RWPE2 (cell line): ENCODE data around the gene KAZN.

Experiments used
- ATAC-seq: fragments of 200-7000 bp; cut with Tn5 transposase; 3 replicates; pipeline ENCODE4 v1.9.1; 2021; ENCODE audit warnings: low read depth
- DNase-seq: peaks from one replicate; pipeline ENCODE4 v3.0.0-alpha.2; 2020; ENCODE audit warnings: low spot score
- H3K27ac ChIP-seq: fragments of 450-650 bp; 2 replicates; pipeline ENCODE4 v1.5.1; 2017; ENCODE audit warnings: mild to moderate bottlenecking; ENCODE audit not compliant: poor library complexity, severe bottlenecking
- H3K27me3 ChIP-seq: fragments of 250-450 bp; sonication (Bioruptor Pico); 2 replicates; pipeline ENCODE4 v1.5.1; 2021; ENCODE audit warnings: mild to moderate bottlenecking, moderate library complexity; ENCODE audit not compliant: insufficient read depth, poor library complexity, severe bottlenecking
- H3K36me3 ChIP-seq: fragments of 250-450 bp; sonication (Bioruptor Pico); 2 replicates; pipeline ENCODE4 v1.5.1; 2020; ENCODE audit warnings: low read depth, mild to moderate bottlenecking, moderate library complexity
- H3K4me1 ChIP-seq: fragments of 250-450 bp; sonication (Bioruptor Pico); 2 replicates; pipeline ENCODE4 v1.5.1; 2021; ENCODE audit warnings: mild to moderate bottlenecking, moderate library complexity; ENCODE audit not compliant: insufficient read depth, poor library complexity, severe bottlenecking
- H3K4me3 ChIP-seq: fragments of 250-450 bp; sonication (Bioruptor Pico); 2 replicates; pipeline ENCODE4 v1.5.1; 2021; ENCODE audit warnings: mild to moderate bottlenecking, moderate library complexity; ENCODE audit not compliant: severe bottlenecking
- H3K9me3 ChIP-seq: fragments of 250-450 bp; sonication (Bioruptor Pico); 2 replicates; pipeline ENCODE4 v1.5.1; 2021; ENCODE audit warnings: mild to moderate bottlenecking, moderate library complexity; ENCODE audit not compliant: severe bottlenecking
- CTCF ChIP-seq: fragments of 450-650 bp; IDR thresholded peaks from one replicate; pipeline ENCODE4 v1.5.1; 2017; ENCODE audit warnings: mild to moderate bottlenecking, moderate library complexity; ENCODE audit not compliant: poor library complexity, severe bottlenecking

Gene KAZN

GRCh38 chr1:14580986-14581385 lies 17.5 kb upstream of the KAZN start:
- no peak overlapping the region for H3K27ac ChIP-seq
- H3K9me3 ChIP-seq = no peaks in the 10 kb centered on the region
- ATAC-seq (no peak), DNase-seq (no peak)
- no peak for TF ChIP-seq CTCF
- H3K27me3 ChIP-seq = no peaks in the 10 kb centered on the region
- H3K4me3 ChIP-seq = no peak overlapping the region
- no peaks in the 10 kb centered on the region for H3K36me3 ChIP-seq
- no peaks in the 10 kb centered on the region for H3K4me1 ChIP-seq

DNA sequence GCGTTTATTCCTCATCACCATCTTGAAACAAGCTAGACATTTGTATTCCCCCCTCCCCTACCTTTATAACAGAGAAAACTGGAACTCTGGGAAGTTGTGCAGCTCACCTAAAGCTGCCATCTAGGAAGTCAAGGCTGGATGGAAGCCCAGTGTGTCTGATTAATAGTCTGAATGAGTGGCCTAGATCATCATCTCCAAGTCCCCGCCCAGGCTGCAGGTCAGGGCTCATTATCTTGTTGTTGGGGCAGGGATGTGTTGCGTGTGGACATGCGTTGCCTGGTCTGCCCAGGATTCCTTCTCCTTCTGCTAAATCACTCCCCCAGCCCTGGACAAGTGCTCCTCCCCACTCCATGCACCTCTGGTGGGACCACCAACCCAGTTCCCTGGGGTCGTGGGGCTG lies 14.7 kb upstream of the KAZN start:
- no peak for DNase-seq
- no peaks in the 10 kb centered on the region for H3K9me3 ChIP-seq
- H3K36me3 ChIP-seq = no peaks in the 10 kb centered on the region
- H3K27me3 ChIP-seq = no peaks in the 10 kb centered on the region
- H3K4me1 ChIP-seq = no peaks in the 10 kb centered on the region
- TF ChIP-seq CTCF = no peak
- H3K27ac ChIP-seq = no peak overlapping the region
- no peak for ATAC-seq
- H3K4me3 ChIP-seq = no peak overlapping the region

DNA sequence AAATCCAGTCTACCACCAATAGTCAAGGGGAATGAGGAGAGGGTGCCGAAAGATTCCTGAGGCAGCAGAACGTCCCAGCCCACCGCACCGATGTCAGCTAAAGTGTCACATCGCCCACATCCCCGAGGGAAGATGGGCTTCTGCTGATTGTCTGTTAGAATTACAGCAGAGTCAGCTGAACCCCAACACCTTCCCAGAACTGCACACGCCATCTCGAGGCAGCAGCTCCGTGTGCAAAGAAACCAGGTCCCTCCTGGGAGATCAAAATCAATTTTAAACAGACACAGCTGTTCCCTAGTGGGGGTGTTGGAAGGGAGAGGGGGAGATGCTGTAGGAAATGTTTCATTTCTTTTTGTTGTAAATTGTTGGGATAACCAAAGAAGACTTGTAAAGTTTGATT lies 12.8 kb upstream of the KAZN start:
- Histone ChIP-seq H3K9me3 (no peaks in the 10 kb centered on the region), H3K36me3 (no peaks in the 10 kb centered on the region), H3K27ac (no peak overlapping the region), H3K4me3 (no peak overlapping the region), H3K27me3 (no peaks in the 10 kb centered on the region), H3K4me1 (no peaks in the 10 kb centered on the region)
- ATAC-seq (no peak), DNase-seq (no peak)
- no peak for TF ChIP-seq CTCF

DNA sequence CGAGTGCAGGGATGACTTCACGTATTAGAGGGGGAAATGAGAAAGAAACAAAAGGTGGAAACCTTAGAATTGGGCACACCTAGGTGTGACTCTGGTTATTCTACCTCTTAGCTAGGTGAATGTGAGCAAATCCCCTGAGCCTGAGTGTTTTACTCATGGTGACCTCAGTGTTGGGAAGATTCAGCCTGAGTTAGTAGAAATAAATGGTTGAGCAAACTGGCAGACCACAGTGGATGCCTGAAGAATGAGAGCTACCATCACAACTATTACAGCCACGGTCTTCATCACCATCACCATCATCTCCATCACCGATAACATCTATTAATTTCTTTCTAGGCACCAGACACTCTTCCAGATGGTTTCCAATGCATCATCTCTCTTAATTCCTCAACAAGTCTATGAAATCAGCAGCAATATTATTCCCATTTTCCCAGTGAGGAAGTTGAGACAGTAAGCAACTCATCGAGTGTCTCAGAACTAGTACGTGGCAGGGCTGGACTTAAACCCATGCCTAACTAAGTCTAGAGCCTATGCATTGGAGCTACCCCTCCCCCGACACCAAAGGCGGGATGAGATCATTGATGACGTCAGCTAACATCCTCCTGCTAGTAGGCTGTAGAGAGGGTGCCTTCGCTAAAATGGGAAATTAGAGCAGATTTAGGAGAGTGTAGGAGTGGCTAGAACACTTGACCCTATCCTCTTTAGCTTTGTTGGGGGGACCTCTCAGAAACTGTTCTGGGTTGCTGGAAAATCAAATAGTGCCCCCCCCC lies 7.9 kb upstream of the KAZN start:
- DNase-seq = no peak
- ATAC-seq = no peak
- no peaks in the 10 kb centered on the region for H3K27me3 ChIP-seq
- H3K36me3 ChIP-seq = no peaks in the 10 kb centered on the region
- no peak overlapping the region for H3K27ac ChIP-seq
- TF ChIP-seq CTCF = no peak
- H3K9me3 ChIP-seq = no peaks in the 10 kb centered on the region
- no peak overlapping the region for H3K4me3 ChIP-seq
- no peaks in the 10 kb centered on the region for H3K4me1 ChIP-seq

DNA sequence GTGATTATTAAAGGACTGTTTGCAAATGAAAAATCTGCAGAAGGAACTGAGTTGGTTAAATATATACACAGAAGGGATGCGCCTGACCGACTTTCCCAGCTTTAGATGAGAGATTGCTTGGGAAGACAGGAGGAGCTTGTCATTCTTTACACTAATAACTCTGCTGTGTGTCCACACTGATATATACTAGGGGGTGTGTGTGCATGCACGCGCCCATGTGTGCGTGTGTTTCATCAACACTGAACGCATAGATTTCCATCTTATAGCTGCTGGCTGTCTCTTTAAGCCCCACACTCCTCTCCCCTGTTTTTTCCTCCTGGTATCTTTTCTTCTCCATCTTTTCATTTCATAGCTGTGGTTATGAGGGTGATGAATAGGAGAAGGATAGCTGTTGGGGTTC lies 6.9 kb upstream of the KAZN start:
- no peaks in the 10 kb centered on the region for H3K4me1 ChIP-seq
- H3K4me3 ChIP-seq = no peak overlapping the region
- no peak for TF ChIP-seq CTCF
- DNase-seq (no peak), ATAC-seq (no peak)
- no peak overlapping the region for H3K27ac ChIP-seq
- peaks cover 3% of the 10 kb centered on the region for H3K27me3 ChIP-seq
- no peaks in the 10 kb centered on the region for H3K9me3 ChIP-seq
- no peaks in the 10 kb centered on the region for H3K36me3 ChIP-seq
